ENCODE measurements around the gene CYP2U1.
"Not testable (repeated sequence)": the region's sequence is repeated elsewhere in the genome, so short reads cannot be mapped to it uniquely, and the experiment has no call there.

Gene CYP2U1

GRCh38 chr4:107917500-107917899 is 13.8 kb upstream of the CYP2U1 start:
- no peak for DNase-seq (ENCODE audit: extremely low read depth in 1 of 2, low read depth in 1 of 2)

- DNase-seq (ENCODE audit: extremely low read depth in 1 of 2, low read depth in 1 of 2): no peak
Measured at GRCh38 chr4:107922486-107923473, 8.6 kb upstream of the CYP2U1 start.

DNA sequence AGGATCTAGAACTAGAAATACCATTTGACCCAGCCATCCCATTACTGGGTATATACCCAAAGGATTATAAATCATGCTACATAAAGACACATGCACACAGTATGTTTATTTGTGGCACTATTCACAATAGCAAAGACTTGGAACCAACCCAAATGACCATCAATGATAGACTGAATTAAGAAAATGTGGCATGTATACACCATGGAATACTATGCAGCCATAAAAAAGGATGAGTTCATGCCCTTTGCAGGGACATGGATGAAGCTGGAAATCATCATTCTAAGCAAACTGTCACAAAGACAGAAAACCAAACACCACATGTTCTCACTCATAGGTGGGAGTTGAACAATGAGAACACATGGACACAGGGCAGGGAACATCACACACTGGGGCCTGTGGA is 5.6 kb upstream of the CYP2U1 start:
- DNase-seq (ENCODE audit: extremely low read depth in 1 of 2, low read depth in 1 of 2): not testable (repeated sequence)

- not testable (repeated sequence) for DNase-seq (ENCODE audit: extremely low read depth in 1 of 2, low read depth in 1 of 2)
Measured at GRCh38 chr4:107926875-107927274, 4.5 kb upstream of the CYP2U1 start.

DNA sequence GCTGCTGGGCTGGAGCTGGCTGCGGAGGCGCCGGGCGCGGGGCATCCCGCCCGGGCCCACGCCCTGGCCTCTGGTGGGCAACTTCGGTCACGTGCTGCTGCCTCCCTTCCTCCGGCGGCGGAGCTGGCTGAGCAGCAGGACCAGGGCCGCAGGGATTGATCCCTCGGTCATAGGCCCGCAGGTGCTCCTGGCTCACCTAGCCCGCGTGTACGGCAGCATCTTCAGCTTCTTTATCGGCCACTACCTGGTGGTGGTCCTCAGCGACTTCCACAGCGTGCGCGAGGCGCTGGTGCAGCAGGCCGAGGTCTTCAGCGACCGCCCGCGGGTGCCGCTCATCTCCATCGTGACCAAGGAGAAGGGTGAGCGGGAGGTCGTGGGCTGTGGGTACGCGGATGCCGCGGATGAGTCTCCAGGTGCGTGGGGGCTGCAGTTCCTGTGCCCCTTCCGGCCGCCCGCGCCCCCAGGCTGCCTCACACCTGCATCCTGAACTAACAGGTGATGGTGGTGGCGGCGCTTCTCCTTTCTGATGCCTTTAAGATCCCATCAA is 499 bp downstream of the CYP2U1 start:
- DNase-seq (ENCODE audit: extremely low read depth in 1 of 2, low read depth in 1 of 2): no peak

GRCh38 chr4:107935246-107935645 is 3.9 kb downstream of the CYP2U1 start:
- no peak for DNase-seq (ENCODE audit: extremely low read depth in 1 of 2, low read depth in 1 of 2)

- no peak for DNase-seq (ENCODE audit: extremely low read depth in 1 of 2, low read depth in 1 of 2)
Measured at GRCh38 chr4:107937040-107937439, 5.7 kb downstream of the CYP2U1 start.

DNA sequence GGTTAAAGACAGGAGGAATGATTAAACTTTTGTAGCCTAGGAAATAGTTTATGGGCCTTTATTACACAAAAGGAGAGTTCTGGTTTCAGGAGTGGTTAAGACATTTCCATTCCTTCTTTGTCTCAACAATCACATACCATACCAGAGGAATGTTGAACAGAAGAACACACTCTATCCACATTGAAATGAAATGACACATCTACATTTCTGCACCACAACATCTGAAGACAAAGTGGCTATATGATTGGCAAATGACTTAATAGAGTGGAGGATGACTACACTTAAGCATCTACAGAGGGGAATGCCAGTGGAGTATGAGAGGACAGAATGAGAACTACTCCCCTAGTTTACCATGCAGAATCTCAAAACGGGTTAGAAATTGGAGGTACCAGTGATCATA is 8.0 kb downstream of the CYP2U1 start:
- DNase-seq (ENCODE audit: extremely low read depth in 1 of 2, low read depth in 1 of 2): no peak

DNA sequence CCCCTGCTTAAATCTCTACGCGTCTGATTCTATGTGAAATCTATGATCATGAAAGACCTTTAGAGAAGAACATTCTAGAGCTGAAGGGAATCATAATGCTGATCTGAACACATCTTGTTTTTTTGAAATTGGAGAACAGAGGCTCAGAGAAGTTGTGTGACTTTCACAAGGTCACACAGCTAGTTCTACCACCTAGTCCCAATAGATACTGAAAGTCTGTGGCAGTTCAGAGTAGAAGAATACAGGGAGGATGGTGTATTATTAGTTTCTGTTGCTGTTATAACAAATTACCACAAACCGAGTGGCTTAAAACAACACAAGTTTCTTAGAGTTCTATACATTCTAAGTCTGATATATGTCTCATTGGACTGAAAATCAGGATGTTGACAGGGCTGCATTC is 14.5 kb downstream of the CYP2U1 start:
- no peak for DNase-seq (ENCODE audit: extremely low read depth in 1 of 2, low read depth in 1 of 2)

DNA sequence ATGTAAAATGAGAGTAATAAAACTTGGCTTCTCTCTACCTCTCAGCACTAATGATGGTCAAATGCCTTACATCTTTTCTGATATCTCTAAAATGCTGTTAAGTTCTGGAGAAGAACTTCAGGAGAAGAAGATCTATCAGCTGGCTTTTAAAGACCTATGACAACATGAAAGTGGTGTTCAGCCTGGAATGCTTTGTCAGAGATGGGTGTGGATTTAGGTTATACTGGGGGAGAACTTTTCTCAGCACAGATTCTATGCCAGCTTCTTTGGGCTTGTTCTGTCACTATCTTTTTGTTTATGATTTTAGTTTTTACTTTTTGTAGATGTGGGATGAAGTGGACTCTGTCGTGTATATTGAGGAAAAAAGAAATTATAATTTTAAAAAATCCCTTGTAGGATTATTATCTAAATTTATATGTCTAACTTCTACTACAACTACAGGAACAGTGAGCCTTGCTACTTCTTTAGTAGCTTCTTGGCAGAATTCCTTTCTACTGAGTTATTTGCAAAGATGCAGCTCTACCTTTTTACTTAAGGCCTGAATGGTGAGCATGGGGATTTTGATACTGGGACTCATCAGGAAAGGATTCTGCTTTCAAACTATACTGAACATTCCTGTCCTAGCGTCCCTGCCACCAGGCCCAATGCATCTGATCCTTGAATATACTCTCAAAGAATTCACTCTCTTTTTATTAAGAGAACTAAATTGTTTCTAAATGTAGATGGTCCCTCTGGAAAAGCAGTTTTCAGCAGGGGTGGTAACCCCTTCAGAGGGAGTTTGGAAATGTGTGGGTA is 19.6 kb downstream of the CYP2U1 start:
- DNase-seq (ENCODE audit: extremely low read depth in 1 of 2, low read depth in 1 of 2): no peak

- DNase-seq (ENCODE audit: extremely low read depth in 1 of 2, low read depth in 1 of 2): no peak
Measured at GRCh38 chr4:107951551-107951950, 20.2 kb downstream of the CYP2U1 start.

DNA sequence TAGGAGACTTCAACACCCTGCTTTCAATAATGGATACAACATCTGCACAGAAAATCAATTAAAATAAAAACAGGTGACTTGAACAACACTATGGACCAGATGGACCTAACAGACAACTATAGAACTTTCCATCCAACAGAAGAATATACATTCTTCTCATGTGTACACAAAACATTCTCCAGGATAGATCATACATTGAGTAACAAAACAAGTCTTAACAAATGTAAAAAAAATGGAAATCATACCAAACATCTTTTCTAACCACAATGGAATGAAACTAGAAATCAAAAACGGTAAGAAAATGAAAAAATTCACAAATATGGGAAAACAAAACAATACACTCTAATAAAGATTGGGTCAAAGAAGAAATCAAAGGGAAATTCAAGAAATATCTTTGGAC is 24.7 kb downstream of the CYP2U1 start:
- no peak for DNase-seq (ENCODE audit: extremely low read depth in 1 of 2, low read depth in 1 of 2)

- DNase-seq (ENCODE audit: extremely low read depth in 1 of 2, low read depth in 1 of 2): no peak
Measured at GRCh38 chr4:107966903-107967302, 35.6 kb downstream of the CYP2U1 start.

GRCh38 chr4:107967519-107967918 is 36.2 kb downstream of the CYP2U1 start:
- not testable (repeated sequence) for DNase-seq (ENCODE audit: extremely low read depth in 1 of 2, low read depth in 1 of 2)

- DNase-seq (ENCODE audit: extremely low read depth in 1 of 2, low read depth in 1 of 2): not testable (repeated sequence)
Measured at GRCh38 chr4:107967921-107968320, 36.6 kb downstream of the CYP2U1 start.

DNA sequence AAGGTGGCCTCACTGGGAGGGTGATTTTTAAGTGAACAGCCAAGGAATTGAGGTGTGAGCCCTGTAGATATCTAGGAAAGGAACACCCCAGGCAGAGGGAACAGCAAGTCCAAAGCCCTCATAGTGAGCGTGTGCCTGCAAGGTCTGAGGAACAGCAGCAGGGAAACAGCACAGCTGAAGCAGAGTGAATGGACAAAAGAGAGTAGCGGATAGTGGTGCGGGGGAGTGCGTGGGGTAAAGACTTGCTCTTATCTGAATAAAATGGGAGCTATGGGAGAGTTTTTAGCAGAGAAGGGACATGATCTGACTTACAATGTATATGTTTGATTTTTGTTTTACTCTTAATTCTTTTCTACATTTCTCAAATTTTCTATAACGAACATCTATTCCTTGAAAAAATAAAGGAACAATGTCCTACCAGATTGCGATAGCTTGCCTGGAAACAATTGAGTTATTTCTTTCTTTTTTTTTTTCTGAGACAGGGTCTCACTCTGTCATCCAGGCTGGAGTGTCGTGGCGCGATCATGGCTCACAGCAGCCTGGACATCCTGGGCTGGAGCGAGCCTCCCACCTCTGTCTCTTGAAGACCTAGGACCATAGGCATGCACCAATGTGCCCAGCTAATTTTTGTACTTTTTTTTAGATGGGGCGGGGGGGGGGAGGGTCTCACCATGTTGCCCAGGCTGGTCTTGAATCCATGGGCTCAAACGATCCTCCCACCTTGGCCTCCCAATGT is 38.9 kb downstream of the CYP2U1 start:
- DNase-seq (ENCODE audit: extremely low read depth in 1 of 2, low read depth in 1 of 2): no peak

DNA sequence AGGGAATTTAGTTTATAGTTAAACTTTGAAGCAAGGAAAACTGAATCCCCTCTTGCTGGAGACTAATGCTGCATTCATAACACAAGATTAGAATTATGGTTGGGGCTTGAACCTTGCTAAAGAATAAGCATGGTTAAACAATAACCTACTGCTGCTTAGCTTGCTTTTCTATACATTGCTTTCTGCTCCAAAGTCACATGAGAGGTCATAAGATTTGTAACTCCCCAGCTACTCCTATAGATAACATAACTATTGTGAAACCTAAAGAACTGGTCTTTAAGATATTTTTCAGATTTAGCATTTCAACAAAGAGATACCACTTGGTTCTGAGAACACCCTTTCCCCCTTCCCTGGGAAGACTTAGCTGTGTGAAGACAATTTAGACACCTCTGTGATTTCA is 41.3 kb downstream of the CYP2U1 start:
- DNase-seq (ENCODE audit: extremely low read depth in 1 of 2, low read depth in 1 of 2): no peak

- DNase-seq (ENCODE audit: extremely low read depth in 1 of 2, low read depth in 1 of 2): no peak
Measured at GRCh38 chr4:107974523-107974922, 43.2 kb downstream of the CYP2U1 start.

GRCh38 chr4:107977482-107977881 is 46.1 kb downstream of the CYP2U1 start:
- DNase-seq (ENCODE audit: extremely low read depth in 1 of 2, low read depth in 1 of 2): no peak

GRCh38 chr4:107977966-107978705 is 46.8 kb downstream of the CYP2U1 start:
- DNase-seq (ENCODE audit: extremely low read depth in 1 of 2, low read depth in 1 of 2): no peak
